Measurements from ENCODE around the gene SFXN4.

DNA sequence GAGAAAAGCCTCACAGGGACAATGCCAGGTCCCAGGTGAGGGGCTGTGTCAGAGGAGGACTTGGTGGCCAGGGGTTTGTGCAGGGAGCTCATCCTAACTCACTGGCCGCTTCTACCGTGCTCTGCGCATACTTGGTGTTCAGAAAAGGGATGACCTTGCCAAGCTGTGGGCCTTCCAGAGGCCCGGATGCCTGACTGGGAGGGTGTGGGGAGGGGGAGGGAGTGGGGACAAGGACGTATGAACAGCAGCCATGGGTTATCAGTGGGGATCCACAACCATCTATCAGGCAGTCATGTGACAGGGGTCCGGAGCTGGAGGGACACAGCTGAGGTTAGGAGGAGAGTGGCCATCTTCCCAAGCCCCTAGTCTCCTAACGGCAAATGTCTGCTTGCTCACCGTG, 6.2 kb downstream of the SFXN4 start:
- TF ChIP-seq ZFX (IDR thresholded peaks at IDR 0.05), result no peak
- TF ChIP-seq, protein P1, sequence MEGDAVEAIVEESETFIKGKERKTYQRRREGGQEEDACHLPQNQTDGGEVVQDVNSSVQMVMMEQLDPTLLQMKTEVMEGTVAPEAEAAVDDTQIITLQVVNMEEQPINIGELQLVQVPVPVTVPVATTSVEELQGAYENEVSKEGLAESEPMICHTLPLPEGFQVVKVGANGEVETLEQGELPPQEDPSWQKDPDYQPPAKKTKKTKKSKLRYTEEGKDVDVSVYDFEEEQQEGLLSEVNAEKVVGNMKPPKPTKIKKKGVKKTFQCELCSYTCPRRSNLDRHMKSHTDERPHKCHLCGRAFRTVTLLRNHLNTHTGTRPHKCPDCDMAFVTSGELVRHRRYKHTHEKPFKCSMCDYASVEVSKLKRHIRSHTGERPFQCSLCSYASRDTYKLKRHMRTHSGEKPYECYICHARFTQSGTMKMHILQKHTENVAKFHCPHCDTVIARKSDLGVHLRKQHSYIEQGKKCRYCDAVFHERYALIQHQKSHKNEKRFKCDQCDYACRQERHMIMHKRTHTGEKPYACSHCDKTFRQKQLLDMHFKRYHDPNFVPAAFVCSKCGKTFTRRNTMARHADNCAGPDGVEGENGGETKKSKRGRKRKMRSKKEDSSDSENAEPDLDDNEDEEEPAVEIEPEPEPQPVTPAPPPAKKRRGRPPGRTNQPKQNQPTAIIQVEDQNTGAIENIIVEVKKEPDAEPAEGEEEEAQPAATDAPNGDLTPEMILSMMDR (conservative IDR thresholded peaks at IDR 0.05), result no peak

Measured in C4-2B (cell line).